ENCODE data around the gene KRTAP10-1. TPM values are rescaled to one million over a fixed set of nuclear protein-coding genes. Genes with fewer than 3 reads are reported as not detected.
"Not testable (repeated sequence)": the region's sequence is repeated elsewhere in the genome, so short reads cannot be mapped to it uniquely, and the experiment has no call there.

Gene KRTAP10-1
- total RNA-seq, 1 experiment from 2014 or later: not detected

- in situ Hi-C loops (cut with HindIII; ENCODE audit: low pct_unique_long_range_greater_than_20kb, low sequenced_read_pairs): no loop called here
- no peak for DNase-seq (ENCODE audit: low read depth, low spot score)
Measured at GRCh38 chr21:44552681-44553080, 12.7 kb upstream of the KRTAP10-1 start.

DNA sequence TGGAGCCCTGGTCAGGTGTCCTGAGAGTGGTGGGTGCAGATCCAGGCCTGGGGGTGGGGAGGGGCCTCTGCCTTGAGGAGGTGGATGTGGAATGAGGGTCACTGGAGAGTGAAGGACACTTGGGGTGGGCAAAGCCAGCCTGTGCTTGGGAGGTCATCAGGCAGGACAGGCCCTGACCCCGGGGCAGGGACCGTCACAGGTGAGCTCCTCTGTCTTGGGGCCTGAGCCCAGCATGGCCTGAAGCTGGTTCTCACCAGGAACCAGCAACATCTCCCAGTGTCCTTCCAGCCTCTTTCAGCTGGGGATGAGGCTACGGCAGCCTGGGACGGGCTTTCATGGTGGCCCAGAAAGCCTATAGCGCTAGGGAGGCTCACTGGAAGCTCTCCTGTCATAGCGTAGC is 12.1 kb upstream of the KRTAP10-1 start:
- DNase-seq (ENCODE audit: low read depth, low spot score): no peak
- in situ Hi-C loops (cut with HindIII; ENCODE audit: low pct_unique_long_range_greater_than_20kb, low sequenced_read_pairs): no loop called here

- in situ Hi-C loops (cut with HindIII; ENCODE audit: low pct_unique_long_range_greater_than_20kb, low sequenced_read_pairs): no loop called here
- DNase-seq (ENCODE audit: low read depth, low spot score): no peak
Measured at GRCh38 chr21:44551340-44551961, 11.5 kb upstream of the KRTAP10-1 start, which contains the start of gene KRTAP10-2. TSS of gene KRTAP10-2 (minus strand) at chr21:44551505. CDS start at chr21:44551458, 47 bp downstream.

DNA sequence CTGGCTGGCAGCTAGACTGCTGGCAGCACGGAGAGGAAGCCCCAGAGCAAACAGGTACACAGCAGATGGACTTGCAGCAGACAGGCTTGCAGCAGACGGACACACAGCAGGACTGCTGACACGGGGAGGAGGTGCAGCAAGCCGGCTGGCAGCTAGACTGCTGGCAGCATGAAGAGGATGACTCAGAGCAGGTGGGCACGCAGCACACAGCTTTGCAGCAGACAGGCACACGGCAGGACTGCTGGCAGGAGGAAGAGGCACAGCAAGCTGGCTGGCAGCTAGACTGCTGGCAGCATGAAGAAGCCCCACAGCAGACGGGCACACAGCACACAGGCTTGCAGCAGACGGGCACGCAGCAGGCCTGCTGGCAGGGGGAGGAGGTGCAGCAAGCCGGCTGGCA is 10.8 kb upstream of the KRTAP10-1 start:
- in situ Hi-C loops (cut with HindIII; ENCODE audit: low pct_unique_long_range_greater_than_20kb, low sequenced_read_pairs): no loop called here
- DNase-seq (ENCODE audit: low read depth, low spot score): no peak

DNA sequence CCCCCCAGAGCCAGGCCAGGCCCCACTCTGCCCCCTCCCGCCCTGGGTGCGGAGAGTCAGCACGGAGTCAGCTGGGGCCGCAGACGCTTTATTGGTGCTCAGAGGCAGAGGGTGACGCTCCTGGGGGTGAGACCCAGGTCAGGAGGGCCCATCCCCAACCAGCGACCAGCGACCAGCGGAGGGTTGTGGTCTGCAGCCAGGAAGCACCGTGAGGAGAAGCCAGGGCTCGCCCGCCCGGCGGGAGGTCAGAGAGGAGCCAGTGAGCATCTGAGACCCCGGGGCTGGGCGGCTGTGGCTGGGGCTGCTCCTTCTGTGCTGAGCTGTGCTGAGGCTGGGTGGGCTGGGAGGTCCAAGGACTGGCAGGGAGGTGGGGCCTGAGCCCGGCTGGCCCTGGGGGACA is 10.3 kb upstream of the KRTAP10-1 start:
- in situ Hi-C loops (cut with HindIII; ENCODE audit: low pct_unique_long_range_greater_than_20kb, low sequenced_read_pairs); DNase-seq (ENCODE audit: low read depth, low spot score): not testable (repeated sequence)

- in situ Hi-C loops (cut with HindIII; ENCODE audit: low pct_unique_long_range_greater_than_20kb, low sequenced_read_pairs): no loop called here
- no peak for DNase-seq (ENCODE audit: low read depth, low spot score)
Measured at GRCh38 chr21:44549525-44550211, 9.7 kb upstream of the KRTAP10-1 start.

DNA sequence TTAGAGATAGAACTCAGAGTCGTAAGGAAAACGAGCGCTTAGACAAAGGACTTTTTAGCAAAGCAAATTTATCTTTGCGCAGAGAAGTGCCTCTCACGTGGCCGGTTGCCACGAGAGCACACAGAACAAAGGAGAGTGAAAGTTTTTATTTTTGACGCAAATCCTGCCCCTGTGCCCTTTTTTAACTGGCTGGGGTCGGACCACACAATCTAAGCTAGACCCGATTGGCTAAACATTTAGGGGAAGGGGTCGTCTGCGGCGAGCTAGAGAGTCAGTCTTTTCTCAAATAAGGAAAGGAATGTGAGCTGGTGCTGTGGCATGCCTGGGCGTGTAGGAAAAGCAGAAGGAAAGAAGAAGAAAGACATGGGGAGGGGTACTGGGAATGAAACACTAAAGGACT is 8.9 kb upstream of the KRTAP10-1 start:
- DNase-seq (ENCODE audit: low read depth, low spot score): no peak
- in situ Hi-C loops (cut with HindIII; ENCODE audit: low pct_unique_long_range_greater_than_20kb, low sequenced_read_pairs): no loop called here

DNA sequence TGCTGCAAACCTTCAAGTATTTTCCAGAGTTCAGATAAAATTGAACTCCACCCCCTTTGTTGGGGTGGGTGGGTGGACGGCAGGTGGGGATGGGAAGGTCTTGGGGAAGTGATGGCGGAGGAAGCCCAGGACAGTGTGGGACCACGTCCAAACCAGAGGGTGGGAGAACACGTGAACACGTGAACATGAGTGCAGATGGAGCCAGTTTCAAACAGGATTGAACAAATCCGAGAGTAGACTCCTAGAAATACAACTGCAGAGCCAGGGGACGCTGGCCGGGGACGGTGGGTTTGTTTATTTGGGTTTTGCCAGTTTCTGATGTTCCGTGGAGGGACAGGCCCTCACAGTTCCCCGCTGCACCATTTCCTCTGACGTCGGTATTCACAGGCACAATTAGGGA is 8.4 kb upstream of the KRTAP10-1 start:
- in situ Hi-C loops (cut with HindIII; ENCODE audit: low pct_unique_long_range_greater_than_20kb, low sequenced_read_pairs): no loop called here

GRCh38 chr21:44547656-44548331 is 7.8 kb upstream of the KRTAP10-1 start:
- no peak for DNase-seq (ENCODE audit: low read depth, low spot score)
- in situ Hi-C loops (cut with HindIII; ENCODE audit: low pct_unique_long_range_greater_than_20kb, low sequenced_read_pairs): no loop called here

More for the DNA sequence above, 8.4 kb upstream of the KRTAP10-1 start:
- no peak for DNase-seq (ENCODE audit: low read depth, low spot score)

- in situ Hi-C loops (cut with HindIII; ENCODE audit: low pct_unique_long_range_greater_than_20kb, low sequenced_read_pairs): no loop called here
- no peak for DNase-seq (ENCODE audit: low read depth, low spot score)
Measured at GRCh38 chr21:44544566-44544965, 4.6 kb upstream of the KRTAP10-1 start.

DNA sequence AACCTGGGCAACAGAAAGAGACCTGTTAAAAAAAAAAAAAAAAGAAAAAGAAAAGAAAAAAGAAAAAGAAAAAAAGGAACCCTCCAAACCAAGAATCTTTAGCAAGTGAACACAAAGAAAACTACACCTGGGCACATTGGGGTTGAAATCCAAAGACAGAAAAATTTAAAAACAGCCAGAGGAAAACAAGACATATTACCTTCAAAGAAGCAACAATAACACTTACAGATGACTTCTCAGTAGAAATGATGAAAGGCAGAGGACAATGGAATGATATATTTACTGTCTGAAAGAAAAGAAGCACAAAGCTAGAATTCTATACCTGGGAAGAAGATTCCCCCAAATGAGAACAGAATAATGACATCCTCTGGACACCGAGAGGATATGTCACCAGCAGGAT is 2.7 kb upstream of the KRTAP10-1 start:
- in situ Hi-C loops (cut with HindIII; ENCODE audit: low pct_unique_long_range_greater_than_20kb, low sequenced_read_pairs): no loop called here
- no peak for DNase-seq (ENCODE audit: low read depth, low spot score)

- in situ Hi-C loops (cut with HindIII; ENCODE audit: low pct_unique_long_range_greater_than_20kb, low sequenced_read_pairs): no loop called here
- DNase-seq (ENCODE audit: low read depth, low spot score): no peak
Measured at GRCh38 chr21:44540741-44541288, 820 bp upstream of the KRTAP10-1 start.

DNA sequence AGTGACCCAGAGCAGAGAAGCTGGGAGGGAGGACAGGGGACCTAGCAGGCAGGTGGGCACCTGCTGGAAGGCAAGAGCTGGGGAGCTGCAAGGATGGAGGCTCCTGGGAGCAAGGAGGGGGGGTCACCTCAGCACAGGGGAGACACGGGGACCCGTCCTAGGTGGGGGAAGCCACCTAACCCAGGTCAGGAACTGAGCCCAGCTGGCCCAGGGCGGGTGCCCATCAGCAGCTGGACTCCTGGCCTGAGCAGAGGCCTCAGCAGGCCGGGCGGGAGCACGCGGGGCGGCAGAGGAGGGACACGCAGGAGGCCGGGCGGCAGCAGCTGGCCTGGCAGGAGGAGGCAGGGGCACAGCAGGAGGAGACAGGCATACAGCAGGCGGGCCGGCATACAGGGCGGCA is 949 bp downstream of the KRTAP10-1 start:
- in situ Hi-C loops (cut with HindIII; ENCODE audit: low pct_unique_long_range_greater_than_20kb, low sequenced_read_pairs): no loop called here
- no peak for DNase-seq (ENCODE audit: low read depth, low spot score)

DNA sequence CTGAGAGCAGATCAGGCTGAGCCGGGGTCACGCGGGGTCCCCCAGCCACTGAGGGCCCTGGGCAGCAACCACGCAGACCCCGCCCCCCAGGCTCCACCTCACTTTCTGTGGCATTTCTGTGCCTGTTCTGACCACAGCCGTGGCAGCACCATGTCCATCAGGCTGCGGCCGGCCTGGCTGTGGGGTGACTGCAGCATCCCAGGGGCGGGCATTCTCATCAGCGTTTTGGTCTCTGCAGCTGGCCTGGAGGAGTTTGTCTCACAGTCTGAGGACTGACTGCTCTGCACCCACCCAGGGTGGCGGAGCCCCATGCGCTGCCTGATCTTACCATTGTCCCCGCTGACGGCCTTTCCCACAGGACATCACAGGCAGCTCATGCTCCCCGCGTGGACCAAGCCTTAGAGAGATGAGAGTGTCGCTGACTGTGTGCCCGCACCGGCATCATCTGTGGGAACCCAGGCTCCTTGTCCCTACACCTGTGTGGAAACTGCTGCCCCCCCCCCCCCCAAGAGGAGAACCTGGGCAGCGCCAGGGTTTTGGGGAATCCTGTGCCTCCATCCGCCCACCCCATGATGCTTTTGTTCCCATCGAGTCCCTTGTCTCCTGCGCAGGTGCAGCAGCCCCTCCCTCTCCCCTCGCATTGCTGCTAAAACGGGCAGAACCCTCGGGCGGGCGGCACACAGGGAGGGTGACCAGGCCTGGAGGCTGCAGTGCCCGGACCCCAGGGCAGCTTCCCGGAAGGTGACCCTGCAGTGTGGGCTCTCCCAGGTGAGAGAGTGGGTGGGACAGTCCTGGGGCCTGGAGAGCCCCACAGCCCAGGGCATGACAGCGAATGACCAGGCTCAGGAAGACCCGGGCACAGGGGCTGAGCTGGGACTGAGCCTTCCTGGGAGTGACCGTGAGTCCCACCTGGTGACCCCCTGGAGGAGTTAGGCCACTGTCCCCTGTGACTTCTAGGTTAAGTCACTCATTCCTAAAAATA is 1.8 kb downstream of the KRTAP10-1 start:
- no peak for DNase-seq (ENCODE audit: low read depth, low spot score)
- in situ Hi-C loops (cut with HindIII; ENCODE audit: low pct_unique_long_range_greater_than_20kb, low sequenced_read_pairs): no loop called here

DNA sequence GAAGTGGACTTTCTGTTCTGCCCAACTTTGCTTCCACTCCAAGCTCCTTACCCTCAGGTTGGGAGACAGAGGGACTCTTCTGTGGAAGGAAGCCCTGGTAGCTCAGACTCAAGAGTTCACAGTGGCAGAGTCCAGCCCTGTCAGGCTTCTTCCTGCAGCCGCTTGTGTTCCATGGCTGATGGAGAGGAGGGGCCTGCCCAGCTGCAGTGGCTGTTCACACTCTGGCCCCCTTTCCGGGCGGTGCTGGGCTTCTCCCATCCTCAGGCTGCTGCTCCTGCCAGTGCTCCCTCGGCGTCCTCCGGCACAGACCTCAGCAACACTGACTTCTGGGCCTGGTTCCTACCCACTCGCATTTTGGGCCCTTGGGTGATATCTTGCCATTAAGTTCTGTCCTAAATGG is 4.0 kb downstream of the KRTAP10-1 start:
- in situ Hi-C loops (cut with HindIII; ENCODE audit: low pct_unique_long_range_greater_than_20kb, low sequenced_read_pairs): no loop called here
- DNase-seq (ENCODE audit: low read depth, low spot score): no peak

DNA sequence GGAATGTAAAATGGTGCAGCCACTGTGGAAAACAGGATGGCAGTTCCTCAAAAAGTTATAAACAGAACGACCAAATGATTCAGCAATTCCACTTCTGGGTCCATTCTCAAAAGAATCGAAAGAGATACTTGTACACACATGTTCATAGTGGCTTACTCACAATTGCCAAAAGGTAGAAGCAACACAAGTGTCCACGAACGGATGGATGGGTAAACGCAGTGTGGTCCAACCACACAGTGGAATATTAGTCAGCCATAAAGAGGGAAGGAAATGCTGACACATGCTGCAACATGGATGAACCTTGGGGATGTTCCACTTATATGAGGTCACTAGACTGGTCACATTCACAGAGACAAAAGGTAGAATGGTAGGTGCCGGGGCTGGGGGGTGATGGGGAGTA is 5.3 kb downstream of the KRTAP10-1 start:
- in situ Hi-C loops (cut with HindIII; ENCODE audit: low pct_unique_long_range_greater_than_20kb, low sequenced_read_pairs): no loop called here
- DNase-seq (ENCODE audit: low read depth, low spot score): no peak

GRCh38 chr21:44533891-44534627 is 5.9 kb downstream of the KRTAP10-1 start:
- in situ Hi-C loops (cut with HindIII; ENCODE audit: low pct_unique_long_range_greater_than_20kb, low sequenced_read_pairs): no loop called here
- DNase-seq (ENCODE audit: low read depth, low spot score): no peak
